Measurements from ENCODE around the gene NCBP2. TPM values are rescaled to one million over a fixed set of nuclear protein-coding genes. Genes with fewer than 3 reads are reported as not detected.

NCBP2 gene
- total and polyA plus RNA-seq, 2 experiments from 2014 or later = 78.4 to 98.9 TPM

GRCh38 chr3:196938124-196938523 is 4.2 kb downstream of the NCBP2 start (continued):
- TF ChIP-seq ZNF462 (CRISPR knock-in tag; IDR thresholded peaks at IDR 0.05) (no peak), ZNF114 (CRISPR knock-in tag; IDR thresholded peaks at IDR 0.05) (no peak), JUNB (IDR thresholded peaks at IDR 0.05; ENCODE audit: unreplicated experiment) (no peak), STAT1 (IDR thresholded peaks at IDR 0.05; ENCODE audit: unreplicated experiment) (no peak)
- TF ChIP-seq, protein P1, sequence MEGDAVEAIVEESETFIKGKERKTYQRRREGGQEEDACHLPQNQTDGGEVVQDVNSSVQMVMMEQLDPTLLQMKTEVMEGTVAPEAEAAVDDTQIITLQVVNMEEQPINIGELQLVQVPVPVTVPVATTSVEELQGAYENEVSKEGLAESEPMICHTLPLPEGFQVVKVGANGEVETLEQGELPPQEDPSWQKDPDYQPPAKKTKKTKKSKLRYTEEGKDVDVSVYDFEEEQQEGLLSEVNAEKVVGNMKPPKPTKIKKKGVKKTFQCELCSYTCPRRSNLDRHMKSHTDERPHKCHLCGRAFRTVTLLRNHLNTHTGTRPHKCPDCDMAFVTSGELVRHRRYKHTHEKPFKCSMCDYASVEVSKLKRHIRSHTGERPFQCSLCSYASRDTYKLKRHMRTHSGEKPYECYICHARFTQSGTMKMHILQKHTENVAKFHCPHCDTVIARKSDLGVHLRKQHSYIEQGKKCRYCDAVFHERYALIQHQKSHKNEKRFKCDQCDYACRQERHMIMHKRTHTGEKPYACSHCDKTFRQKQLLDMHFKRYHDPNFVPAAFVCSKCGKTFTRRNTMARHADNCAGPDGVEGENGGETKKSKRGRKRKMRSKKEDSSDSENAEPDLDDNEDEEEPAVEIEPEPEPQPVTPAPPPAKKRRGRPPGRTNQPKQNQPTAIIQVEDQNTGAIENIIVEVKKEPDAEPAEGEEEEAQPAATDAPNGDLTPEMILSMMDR (conservative IDR thresholded peaks at IDR 0.05; ENCODE audit: low read depth in 2 of 2) = no peak

- no peaks in the 10 kb centered on the region for H3K27me3 ChIP-seq (ENCODE audit: insufficient read depth)
- H3K4me1 ChIP-seq (ENCODE audit: insufficient read depth) = no peaks in the 10 kb centered on the region; the same call in 1 of the 2 replicates
- Mint-ChIP-seq H3K36me3 (ENCODE audit: low read depth) (peaks cover 74% of the 10 kb centered on the region), H3K4me1 (peaks cover 2% of the 10 kb centered on the region; the same call in 2 of the 3 replicates), H3K27ac (no peak overlapping the region), H3K9me3 (no peaks in the 10 kb centered on the region), H3K27me3 (ENCODE audit: insufficient read depth, low read depth, poor library complexity) (peaks cover 6% of the 10 kb centered on the region), H3K4me3 (no peak overlapping the region)
- no peak overlapping the region for H3K4me3 ChIP-seq
- peaks cover 13% of the 10 kb centered on the region for H3F3A ChIP-seq (replicated peaks; ENCODE audit: low read depth)
- no peak overlapping the region for H3K4me2 ChIP-seq
- H3K27ac ChIP-seq (ENCODE audit: low read depth) = no peak overlapping the region
- peaks cover 21% of the 10 kb centered on the region for H4K20me1 ChIP-seq (replicated peaks; ENCODE audit: insufficient read depth)
- DNase-seq (ENCODE audit: low spot score) (no peak), ATAC-seq (no peak)
- no peaks in the 10 kb centered on the region for H3K9me2 ChIP-seq (ENCODE audit: insufficient read depth)
- peaks cover 53% of the 10 kb centered on the region for H3K36me3 ChIP-seq (ENCODE audit: insufficient read depth)
- no peak overlapping the region for H2AFZ ChIP-seq
- H3K79me2 ChIP-seq (replicated peaks; ENCODE audit: insufficient read depth) = peaks cover 38% of the 10 kb centered on the region
- TF ChIP-seq POLR2AphosphoS5 (IDR thresholded peaks at IDR 0.05; ENCODE audit: low read depth) = no peak
- TF ChIP-seq, protein P2, sequence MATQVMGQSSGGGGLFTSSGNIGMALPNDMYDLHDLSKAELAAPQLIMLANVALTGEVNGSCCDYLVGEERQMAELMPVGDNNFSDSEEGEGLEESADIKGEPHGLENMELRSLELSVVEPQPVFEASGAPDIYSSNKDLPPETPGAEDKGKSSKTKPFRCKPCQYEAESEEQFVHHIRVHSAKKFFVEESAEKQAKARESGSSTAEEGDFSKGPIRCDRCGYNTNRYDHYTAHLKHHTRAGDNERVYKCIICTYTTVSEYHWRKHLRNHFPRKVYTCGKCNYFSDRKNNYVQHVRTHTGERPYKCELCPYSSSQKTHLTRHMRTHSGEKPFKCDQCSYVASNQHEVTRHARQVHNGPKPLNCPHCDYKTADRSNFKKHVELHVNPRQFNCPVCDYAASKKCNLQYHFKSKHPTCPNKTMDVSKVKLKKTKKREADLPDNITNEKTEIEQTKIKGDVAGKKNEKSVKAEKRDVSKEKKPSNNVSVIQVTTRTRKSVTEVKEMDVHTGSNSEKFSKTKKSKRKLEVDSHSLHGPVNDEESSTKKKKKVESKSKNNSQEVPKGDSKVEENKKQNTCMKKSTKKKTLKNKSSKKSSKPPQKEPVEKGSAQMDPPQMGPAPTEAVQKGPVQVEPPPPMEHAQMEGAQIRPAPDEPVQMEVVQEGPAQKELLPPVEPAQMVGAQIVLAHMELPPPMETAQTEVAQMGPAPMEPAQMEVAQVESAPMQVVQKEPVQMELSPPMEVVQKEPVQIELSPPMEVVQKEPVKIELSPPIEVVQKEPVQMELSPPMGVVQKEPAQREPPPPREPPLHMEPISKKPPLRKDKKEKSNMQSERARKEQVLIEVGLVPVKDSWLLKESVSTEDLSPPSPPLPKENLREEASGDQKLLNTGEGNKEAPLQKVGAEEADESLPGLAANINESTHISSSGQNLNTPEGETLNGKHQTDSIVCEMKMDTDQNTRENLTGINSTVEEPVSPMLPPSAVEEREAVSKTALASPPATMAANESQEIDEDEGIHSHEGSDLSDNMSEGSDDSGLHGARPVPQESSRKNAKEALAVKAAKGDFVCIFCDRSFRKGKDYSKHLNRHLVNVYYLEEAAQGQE (IDR thresholded peaks at IDR 0.05; ENCODE audit: unreplicated experiment) = no peak
- TF ChIP-seq NANOG (IDR thresholded peaks at IDR 0.05; ENCODE audit: borderline replicate concordance) = no peak
- no peak for TF ChIP-seq JUNB (IDR thresholded peaks at IDR 0.05; ENCODE audit: unreplicated experiment)
- TF ChIP-seq, protein P3, sequence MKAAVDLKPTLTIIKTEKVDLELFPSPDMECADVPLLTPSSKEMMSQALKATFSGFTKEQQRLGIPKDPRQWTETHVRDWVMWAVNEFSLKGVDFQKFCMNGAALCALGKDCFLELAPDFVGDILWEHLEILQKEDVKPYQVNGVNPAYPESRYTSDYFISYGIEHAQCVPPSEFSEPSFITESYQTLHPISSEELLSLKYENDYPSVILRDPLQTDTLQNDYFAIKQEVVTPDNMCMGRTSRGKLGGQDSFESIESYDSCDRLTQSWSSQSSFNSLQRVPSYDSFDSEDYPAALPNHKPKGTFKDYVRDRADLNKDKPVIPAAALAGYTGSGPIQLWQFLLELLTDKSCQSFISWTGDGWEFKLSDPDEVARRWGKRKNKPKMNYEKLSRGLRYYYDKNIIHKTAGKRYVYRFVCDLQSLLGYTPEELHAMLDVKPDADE (IDR thresholded peaks at IDR 0.05) = no peak
- no peak for TF ChIP-seq CREB1 (CRISPR knock-in tag; IDR thresholded peaks at IDR 0.05; ENCODE audit: low read depth)
- no peak for TF ChIP-seq ZNF331 (CRISPR knock-in tag; IDR thresholded peaks at IDR 0.05; ENCODE audit: low read depth)
- no peak for TF ChIP-seq ZNF114 (CRISPR knock-in tag; IDR thresholded peaks at IDR 0.05)
These were observed 6.0 kb downstream of the NCBP2 start for GRCh38 chr3:196936288-196936687.

Measured in GM23338 (cell line).